Fibroblast of peridontal ligament (primary cell): ENCODE measurements around the gene RIMS4.

Experiments
- DNase-seq: peaks from one replicate; pipeline ENCODE4 v3.0.0-alpha.2; 2010; ENCODE audit errors: extremely low read depth

RIMS4 gene

DNA sequence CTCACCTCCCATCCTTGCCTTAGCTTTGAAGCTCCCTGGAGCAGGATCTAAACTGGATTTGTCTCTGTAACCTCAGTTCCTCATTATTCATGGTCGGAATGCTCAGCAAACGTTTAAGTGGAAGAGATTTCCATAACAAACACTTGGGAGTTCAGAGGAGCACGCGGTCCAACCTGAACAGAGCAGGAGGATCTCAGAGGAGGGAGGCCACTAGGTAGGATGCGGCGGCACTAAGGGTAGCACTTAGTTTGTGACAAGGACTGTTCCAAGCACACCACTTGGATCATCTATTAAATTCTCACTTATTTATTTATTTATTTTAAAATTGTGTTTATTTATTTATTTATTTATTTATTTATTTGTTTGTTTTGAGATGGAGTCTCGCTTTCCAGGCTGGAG lies 108.5 kb downstream of the RIMS4 start:
- DNase-seq: no peak
